ENCODE data around the gene MPV17. TPM values are rescaled to one million over a fixed set of nuclear protein-coding genes. Genes with fewer than 3 reads are reported as not detected.

The MPV17 gene
- total and polyA plus RNA-seq, 9 of the 15 experiments (the other 6 are each of a cell fraction or from before 2014, with no cell fraction given), result 54.7 to 140 (median 70.2) TPM

DNA sequence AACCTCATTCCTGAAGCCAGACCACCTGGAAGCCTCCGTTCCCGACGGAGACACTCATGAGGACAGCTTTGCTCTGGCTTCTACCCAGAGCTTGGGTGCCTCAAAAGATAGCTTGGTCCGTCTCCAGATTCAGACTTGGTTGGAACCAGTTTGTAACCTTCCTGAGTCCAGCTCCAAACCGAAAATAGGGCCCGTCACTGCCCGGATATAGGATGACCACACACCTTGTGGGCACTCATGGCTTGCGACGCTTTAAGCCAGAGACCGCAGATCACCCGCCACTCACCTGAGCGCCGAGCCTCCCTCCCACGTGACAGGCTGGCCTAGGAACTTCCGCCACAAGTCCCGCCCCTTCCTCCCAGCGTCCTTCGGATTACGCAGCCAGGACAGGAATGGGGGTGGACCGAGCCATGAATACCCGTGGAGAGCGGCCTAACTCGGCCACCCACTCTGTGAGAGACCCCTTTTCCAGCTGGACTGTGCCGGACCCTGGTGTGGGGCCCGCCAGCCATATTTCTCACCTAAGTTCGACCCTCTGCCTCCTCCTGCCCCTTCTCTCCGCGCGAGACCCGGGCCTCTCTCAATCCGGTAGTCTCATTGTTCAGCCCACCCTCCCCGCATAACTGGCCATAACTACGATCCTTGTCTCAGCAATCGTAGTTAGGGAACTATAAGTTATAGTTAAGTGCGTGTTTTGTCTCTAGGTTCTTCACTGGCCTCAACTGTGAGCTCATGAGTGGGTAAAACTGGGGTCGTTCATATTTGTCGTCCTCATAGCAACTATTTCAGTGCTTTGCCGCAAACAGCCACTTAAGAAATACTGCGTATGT lies at the start of gene MPV17 (continued):
- TF ChIP-seq, protein P1, sequence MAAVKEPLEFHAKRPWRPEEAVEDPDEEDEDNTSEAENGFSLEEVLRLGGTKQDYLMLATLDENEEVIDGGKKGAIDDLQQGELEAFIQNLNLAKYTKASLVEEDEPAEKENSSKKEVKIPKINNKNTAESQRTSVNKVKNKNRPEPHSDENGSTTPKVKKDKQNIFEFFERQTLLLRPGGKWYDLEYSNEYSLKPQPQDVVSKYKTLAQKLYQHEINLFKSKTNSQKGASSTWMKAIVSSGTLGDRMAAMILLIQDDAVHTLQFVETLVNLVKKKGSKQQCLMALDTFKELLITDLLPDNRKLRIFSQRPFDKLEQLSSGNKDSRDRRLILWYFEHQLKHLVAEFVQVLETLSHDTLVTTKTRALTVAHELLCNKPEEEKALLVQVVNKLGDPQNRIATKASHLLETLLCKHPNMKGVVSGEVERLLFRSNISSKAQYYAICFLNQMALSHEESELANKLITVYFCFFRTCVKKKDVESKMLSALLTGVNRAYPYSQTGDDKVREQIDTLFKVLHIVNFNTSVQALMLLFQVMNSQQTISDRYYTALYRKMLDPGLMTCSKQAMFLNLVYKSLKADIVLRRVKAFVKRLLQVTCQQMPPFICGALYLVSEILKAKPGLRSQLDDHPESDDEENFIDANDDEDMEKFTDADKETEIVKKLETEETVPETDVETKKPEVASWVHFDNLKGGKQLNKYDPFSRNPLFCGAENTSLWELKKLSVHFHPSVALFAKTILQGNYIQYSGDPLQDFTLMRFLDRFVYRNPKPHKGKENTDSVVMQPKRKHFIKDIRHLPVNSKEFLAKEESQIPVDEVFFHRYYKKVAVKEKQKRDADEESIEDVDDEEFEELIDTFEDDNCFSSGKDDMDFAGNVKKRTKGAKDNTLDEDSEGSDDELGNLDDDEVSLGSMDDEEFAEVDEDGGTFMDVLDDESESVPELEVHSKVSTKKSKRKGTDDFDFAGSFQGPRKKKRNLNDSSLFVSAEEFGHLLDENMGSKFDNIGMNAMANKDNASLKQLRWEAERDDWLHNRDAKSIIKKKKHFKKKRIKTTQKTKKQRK (IDR thresholded peaks at IDR 0.05; ENCODE audit: borderline replicate concordance, low read depth, low read length), result no peak
- TF ChIP-seq, protein P2, sequence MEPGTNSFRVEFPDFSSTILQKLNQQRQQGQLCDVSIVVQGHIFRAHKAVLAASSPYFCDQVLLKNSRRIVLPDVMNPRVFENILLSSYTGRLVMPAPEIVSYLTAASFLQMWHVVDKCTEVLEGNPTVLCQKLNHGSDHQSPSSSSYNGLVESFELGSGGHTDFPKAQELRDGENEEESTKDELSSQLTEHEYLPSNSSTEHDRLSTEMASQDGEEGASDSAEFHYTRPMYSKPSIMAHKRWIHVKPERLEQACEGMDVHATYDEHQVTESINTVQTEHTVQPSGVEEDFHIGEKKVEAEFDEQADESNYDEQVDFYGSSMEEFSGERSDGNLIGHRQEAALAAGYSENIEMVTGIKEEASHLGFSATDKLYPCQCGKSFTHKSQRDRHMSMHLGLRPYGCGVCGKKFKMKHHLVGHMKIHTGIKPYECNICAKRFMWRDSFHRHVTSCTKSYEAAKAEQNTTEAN (CRISPR knock-in tag; IDR thresholded peaks at IDR 0.05), result no peak
- no peak for TF ChIP-seq ILF3 (IDR thresholded peaks at IDR 0.05; ENCODE audit: borderline replicate concordance)
- no peak for TF ChIP-seq RBM39 (optimal IDR thresholded peaks at IDR 0.05; ENCODE audit: low read depth, low read length)
- TF ChIP-seq RAD21 (CRISPR knock-in tag; conservative IDR thresholded peaks at IDR 0.05 in 1 of 2, IDR thresholded peaks at IDR 0.05 in 1 of 2), result no peak; a peak in 1 of 4 replicates
- TF ChIP-seq, protein P3, sequence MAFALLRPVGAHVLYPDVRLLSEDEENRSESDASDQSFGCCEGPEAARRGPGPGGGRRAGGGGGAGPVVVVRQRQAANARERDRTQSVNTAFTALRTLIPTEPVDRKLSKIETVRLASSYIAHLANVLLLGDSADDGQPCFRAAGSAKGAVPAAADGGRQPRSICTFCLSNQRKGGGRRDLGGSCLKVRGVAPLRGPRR (CRISPR knock-in tag; IDR thresholded peaks at IDR 0.05), result no peak
- no peak for TF ChIP-seq DNMT1 (IDR thresholded peaks at IDR 0.05)
- 0 out of 4 replicates have a peak, but pooled peaks of 1 of the 2 experiments have one; percentile 10 for TF ChIP-seq TEAD1 (CRISPR knock-in tag; IDR thresholded peaks at IDR 0.05)
- TF ChIP-seq JUNB (CRISPR knock-in tag; conservative IDR thresholded peaks at IDR 0.05), result no peak
- TF ChIP-seq BHLHE40 (IDR thresholded peaks at IDR 0.05; ENCODE audit: low read length), result peak; percentile 98
- no peak for TF ChIP-seq ARID2 (IDR thresholded peaks at IDR 0.05)
- peak; percentile 94 for TF ChIP-seq GABPA (tag; conservative IDR thresholded peaks at IDR 0.05; ENCODE audit: low read depth)
- no peak for TF ChIP-seq CHCHD3 (CRISPR knock-in tag; IDR thresholded peaks at IDR 0.05)
- TF ChIP-seq, protein P4, sequence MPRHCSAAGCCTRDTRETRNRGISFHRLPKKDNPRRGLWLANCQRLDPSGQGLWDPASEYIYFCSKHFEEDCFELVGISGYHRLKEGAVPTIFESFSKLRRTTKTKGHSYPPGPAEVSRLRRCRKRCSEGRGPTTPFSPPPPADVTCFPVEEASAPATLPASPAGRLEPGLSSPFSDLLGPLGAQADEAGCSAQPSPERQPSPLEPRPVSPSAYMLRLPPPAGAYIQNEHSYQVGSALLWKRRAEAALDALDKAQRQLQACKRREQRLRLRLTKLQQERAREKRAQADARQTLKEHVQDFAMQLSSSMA (CRISPR knock-in tag; IDR thresholded peaks at IDR 0.05), result no peak; the same call in 1 of the 2 replicates

Measured in K562 (cell line).